Measurements from ENCODE around the gene EYA4.

DNA sequence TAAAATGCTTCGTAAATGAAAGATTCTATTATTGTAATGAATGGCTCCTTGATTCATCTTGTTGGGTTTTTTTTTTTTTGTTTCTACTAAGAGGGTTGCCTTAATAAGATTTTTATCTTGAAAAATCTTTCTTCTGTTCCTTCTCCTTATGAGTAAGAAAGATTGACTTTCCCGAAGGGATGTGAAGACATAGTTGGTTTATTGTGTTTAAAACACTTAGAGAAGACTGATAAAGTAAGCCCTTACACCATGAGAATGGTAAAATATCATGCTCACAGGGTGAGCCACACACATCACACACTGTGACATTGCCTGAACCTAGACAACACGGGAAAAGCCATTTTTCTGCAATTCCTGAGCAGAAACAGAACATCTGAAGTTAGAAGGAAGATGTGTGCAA lies 330.5 kb downstream of the EYA4 start:
- TF ChIP-seq, protein P1, sequence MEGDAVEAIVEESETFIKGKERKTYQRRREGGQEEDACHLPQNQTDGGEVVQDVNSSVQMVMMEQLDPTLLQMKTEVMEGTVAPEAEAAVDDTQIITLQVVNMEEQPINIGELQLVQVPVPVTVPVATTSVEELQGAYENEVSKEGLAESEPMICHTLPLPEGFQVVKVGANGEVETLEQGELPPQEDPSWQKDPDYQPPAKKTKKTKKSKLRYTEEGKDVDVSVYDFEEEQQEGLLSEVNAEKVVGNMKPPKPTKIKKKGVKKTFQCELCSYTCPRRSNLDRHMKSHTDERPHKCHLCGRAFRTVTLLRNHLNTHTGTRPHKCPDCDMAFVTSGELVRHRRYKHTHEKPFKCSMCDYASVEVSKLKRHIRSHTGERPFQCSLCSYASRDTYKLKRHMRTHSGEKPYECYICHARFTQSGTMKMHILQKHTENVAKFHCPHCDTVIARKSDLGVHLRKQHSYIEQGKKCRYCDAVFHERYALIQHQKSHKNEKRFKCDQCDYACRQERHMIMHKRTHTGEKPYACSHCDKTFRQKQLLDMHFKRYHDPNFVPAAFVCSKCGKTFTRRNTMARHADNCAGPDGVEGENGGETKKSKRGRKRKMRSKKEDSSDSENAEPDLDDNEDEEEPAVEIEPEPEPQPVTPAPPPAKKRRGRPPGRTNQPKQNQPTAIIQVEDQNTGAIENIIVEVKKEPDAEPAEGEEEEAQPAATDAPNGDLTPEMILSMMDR (IDR thresholded peaks at IDR 0.05; ENCODE audit: low read length), result no peak
- TF ChIP-seq EZH2phosphoT487 (IDR thresholded peaks at IDR 0.05; ENCODE audit: low read length) (no peak), EZH2 (optimal IDR thresholded peaks at IDR 0.05; ENCODE audit: low read depth, low read length) (no peak)

Data from MM.1S (cell line).